GM21515 (cell line): ENCODE data around the gene IFT57.
A peak's percentile ranks its signal among the peaks of the same experiment; 100 is the strongest.
"Not testable (repeated sequence)": the region's sequence is repeated elsewhere in the genome, so short reads cannot be mapped to it uniquely, and the experiment has no call there.

Experiments
- ATAC-seq: cut with Tn5 transposase; IDR thresholded peaks from one replicate; pipeline ENCODE4 v1.9.1; 2021; ENCODE audit not compliant: unreplicated experiment

IFT57 gene

DNA sequence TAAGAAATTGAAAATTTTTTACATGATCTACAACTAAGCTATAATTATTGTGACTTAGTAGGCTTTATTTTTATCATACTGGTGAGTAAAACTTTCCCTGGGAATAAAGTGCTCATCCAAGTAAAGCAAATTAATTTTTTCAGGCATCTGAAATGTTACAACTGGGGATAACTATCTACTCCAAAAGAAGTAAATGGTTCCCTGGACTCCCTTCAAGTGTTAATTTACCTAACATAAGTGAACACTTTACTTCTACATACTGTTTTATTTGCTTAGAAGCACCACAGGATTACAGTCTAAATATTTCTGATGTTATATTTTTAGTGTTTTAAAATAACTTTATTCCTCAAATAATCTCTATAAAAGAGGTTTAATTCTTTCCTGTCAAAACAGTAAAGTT lies 57.8 kb downstream of the IFT57 start:
- no peak for ATAC-seq

DNA sequence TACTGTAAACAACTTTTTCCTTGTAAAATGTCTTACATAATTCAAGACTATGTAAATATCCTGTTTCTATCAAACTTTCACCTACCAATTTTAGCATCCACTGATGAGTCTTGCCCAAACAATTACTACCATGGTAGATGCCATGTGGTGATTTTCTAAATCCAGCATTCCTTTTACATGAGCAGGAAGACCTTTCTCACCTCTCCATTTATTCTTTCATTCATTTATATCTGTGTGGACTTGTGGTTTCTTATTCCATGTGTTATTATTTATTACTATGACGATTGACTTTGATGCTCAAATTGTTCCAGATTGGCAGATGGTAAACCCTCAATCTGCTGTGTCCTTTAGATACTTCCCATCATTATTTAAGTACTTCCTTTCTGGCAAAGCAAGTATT lies 62.4 kb downstream of the IFT57 start:
- ATAC-seq, result no peak

- no peak for ATAC-seq
These were observed 63.1 kb downstream of the IFT57 start for GRCh38 chr3:108159105-108159504.

DNA sequence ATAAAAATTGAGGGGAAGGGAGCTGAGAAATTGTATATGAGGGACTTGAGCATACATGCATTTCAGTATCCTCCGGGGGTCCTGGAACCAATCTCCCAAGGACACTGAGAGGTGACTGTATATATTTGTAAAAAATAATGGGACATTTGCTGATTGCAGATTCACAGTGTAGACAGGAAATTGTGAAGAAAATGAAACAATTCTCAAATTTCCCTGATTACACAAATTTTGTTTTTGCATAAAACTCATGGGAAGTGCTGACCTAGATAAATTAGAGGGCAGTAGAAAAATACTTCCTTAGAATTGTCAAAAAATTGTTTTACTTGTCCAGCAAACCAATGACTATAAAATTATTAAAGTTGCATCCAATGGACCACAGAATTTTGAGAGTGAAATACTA lies 64.0 kb downstream of the IFT57 start:
- no peak for ATAC-seq

GRCh38 chr3:108157273-108157672 lies 65.0 kb downstream of the IFT57 start:
- ATAC-seq, result no peak

- ATAC-seq, result no peak
These were observed 65.8 kb downstream of the IFT57 start for GRCh38 chr3:108156312-108156853.

GRCh38 chr3:108155642-108156041 lies 66.6 kb downstream of the IFT57 start:
- not testable (repeated sequence) for ATAC-seq

GRCh38 chr3:108153451-108153981 lies 68.7 kb downstream of the IFT57 start:
- ATAC-seq, result no peak

- no peak for ATAC-seq
These were observed 70.0 kb downstream of the IFT57 start for GRCh38 chr3:108152274-108152673.

GRCh38 chr3:108150200-108150599 lies 72.0 kb downstream of the IFT57 start:
- ATAC-seq, result no peak

GRCh38 chr3:108146139-108146538 lies 76.1 kb downstream of the IFT57 start:
- no peak for ATAC-seq

DNA sequence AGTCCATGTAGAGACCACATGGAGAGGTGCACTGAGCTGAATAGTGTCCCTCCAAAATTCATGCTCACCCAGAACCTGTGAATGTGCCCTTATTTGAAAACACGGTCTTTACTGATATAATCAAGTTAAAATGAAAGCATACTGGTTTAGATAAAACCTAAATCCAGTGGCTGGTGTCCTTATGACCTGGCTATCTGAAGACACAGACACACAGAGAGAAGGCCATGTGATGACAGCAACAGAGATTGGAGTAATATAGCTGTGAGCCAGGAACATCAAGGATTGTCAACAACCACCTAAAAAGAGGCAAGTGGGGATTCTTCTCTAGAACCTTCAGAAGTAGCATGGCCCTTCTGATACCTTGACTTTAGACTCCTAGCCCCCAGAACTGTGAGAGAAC lies 76.6 kb downstream of the IFT57 start:
- ATAC-seq, result no peak

DNA sequence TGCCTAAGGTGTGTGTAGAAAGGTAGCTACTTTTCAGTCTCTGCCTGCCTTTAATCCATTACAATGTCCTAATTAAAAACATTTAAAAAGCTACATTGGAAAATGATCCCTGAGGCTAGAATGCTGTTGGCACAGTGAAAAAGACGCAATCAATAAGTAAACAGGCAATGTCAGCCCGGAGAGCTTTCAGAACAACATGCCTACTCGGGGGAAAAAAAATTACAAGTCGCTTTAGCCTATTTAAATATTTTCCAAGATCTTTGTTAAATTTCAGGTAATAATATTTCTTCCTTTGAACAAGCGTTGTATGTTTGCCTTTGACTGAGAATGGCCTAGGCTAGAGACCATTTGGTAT lies 84.8 kb downstream of the IFT57 start:
- ATAC-seq, result no peak

DNA sequence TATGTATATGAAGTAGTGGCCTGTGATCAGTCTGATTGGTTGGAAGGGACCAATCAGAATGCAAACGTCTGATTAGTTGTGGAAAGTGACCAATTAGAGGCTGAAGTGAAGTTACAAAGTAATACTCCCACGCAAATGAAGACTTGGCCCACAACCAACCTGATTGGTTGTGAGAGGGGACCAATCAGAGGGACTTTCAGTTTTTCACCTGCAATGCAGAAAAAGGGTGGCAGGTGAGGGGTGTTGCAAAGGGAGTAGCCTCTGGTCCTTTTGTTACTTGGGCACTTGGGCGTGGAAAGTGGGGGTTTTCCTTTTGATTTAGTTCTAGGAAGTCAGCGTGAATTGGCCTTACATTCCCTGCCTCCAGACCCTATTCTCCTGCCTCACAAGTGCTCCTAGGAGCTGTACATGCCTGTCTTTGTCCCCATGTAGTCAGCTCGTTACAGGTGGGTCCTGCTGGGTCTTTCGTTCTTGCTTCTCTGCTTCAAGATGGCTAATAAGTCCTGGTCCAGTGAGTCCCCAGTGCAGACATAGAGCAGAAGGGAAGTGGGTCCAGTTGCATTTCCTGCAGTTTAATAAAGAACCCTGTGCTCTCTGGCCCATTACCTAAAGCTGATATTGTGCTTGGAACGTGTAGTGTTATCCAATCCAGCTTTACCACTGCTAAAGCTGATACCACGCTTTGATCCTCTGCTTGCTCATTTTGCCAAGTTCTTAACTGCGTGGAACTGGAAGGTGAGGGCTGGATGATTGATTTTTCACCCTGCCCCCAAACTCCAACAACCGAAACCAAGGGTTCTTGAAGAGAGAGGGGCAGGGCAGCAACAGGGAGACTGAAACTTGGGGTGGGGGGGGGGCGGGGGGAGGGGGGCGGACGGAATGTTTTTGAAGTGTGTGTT lies 85.4 kb downstream of the IFT57 start:
- ATAC-seq, result no peak

DNA sequence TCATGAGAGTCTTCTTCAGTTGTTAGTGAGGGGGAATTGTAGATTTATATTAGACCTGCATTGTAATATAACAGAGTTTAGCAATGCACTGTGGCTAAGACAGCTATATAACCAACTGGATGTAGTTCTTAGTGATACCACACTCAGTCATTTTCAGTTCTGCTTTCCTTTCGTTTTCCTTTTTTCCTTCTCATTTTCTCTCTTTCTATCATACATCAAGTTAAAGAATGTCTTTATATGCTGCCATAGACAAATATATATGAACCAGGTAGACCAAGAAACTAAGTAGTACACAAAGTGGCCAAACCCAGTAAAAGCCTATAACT lies 87.7 kb downstream of the IFT57 start:
- ATAC-seq, result peak; percentile 33

DNA sequence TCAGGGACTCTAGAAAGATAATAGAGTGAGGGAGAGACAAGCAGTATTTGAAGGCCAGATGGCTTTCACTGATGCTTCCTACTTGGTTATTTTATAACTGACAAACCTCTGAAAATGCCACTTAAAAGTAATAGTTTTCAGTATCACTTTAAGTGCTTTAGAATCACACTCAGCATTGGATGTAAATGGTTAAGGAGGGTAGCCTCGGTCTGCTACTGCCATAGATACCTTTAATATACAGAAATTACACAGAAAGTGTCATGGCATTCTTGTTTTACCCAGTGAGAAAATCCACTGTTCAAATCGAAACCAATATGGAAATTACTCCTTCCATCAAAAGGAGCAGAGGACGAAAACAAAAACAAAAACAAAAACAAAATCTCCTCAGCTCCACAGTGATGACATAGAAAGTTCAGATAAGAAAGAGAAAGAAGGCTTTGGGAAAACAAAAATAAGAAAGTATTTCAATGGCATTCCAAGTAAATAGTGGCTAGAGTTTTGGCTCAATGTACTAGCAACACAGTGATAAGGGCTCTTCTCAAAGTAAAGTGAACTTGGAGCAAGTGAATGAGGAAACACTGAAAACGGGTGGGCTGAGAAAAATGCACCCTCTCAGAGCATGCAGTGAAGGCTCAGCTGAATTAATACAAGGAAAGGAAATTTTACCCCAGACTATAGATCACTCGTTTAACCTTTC lies 88.2 kb downstream of the IFT57 start:
- ATAC-seq, result peak; percentile 40

- ATAC-seq, result no peak
These were observed 89.2 kb downstream of the IFT57 start for GRCh38 chr3:108133048-108133369.

- no peak for ATAC-seq
These were observed 90.6 kb downstream of the IFT57 start for GRCh38 chr3:108131475-108132134.

GRCh38 chr3:108130701-108131474 lies 91.3 kb downstream of the IFT57 start:
- no peak for ATAC-seq

- ATAC-seq, result no peak
These were observed 92.0 kb downstream of the IFT57 start for GRCh38 chr3:108130236-108130635.
